HG03060 (cell line): Measurements from ENCODE around the gene CHST11.
"Not testable (repeated sequence)": the region's sequence is repeated elsewhere in the genome, so short reads cannot be mapped to it uniquely, and the experiment has no call there.

Source experiments
- ATAC-seq: cut with Tn5 transposase; IDR thresholded peaks from one replicate; pipeline ENCODE4 v1.9.1; 2021; ENCODE audit warnings: low read depth, moderate number of reproducible peaks; ENCODE audit not compliant: unreplicated experiment

The CHST11 gene

DNA sequence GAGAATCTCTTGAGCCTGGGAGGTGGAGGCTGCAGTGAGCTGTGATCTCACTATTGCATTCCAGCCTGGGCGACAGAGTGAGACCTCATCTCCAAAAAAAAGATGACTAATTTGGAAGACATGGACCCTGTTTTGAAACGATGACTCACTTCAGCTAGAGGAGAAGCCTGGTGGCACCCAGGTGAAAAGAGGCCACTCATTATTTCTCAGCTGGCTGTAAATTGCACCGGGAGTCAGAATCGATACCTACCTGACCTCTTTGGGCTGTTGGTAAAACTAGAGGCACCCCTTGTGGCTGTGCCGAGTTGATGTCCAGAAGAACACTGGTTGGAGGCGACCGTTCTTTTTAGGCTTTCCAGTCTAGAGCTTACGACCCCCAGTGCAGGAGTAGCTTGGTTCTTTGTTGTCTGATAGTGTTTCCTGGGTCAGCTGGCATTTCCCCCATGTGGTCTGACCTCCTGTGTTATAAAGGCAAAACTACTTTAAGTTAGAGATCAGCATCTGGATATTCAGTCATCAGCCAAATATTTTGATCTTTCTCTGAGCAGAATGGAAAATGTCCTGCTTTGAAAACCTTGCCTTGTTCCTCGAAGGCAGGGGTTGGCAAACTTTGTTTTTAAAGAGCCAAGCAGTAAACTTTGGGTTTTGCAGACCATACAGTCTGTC is 93.2 kb downstream of the CHST11 start:
- ATAC-seq = no peak

GRCh38 chr12:104551313-104551931 is 94.7 kb downstream of the CHST11 start:
- ATAC-seq = peak; percentile 61

DNA sequence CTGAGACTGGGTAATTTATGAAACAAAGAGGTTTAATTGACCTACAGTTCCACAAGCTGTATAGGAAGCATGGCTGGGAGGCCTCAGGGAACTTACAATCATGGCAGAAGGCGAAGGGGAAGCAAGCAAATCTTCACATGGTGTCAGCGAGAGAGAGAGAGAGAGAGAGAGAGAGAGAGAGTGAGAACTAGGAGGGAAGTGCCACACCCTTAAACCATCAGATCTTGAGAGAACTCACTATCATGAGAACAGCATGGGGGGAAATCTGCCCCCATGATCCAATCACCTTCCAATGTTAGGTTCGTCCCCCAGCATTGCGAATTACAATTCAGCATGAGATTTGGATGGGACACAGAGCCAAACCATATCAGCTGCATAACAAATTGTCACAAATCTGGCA is 96.7 kb downstream of the CHST11 start:
- no peak for ATAC-seq

DNA sequence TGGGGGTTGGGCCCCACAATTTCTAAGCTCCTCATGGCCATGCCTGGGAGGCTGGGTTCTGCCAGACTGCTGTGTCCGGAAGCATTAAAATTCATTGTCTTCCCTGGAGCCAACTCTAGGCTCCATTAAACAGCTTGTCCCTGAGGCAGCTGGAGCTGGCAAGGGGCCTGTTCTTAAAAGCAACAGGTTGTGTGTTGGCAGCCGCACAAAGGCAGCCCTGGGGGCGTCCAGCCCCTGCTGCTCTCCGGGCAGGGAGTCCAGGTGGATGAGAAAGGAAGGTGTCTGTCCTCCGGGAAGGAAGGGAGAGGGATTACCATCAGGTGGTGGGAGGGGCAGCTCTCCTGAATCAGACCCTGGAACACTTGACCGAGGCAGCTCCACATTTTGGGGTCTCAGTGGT is 98.9 kb downstream of the CHST11 start:
- no peak for ATAC-seq

DNA sequence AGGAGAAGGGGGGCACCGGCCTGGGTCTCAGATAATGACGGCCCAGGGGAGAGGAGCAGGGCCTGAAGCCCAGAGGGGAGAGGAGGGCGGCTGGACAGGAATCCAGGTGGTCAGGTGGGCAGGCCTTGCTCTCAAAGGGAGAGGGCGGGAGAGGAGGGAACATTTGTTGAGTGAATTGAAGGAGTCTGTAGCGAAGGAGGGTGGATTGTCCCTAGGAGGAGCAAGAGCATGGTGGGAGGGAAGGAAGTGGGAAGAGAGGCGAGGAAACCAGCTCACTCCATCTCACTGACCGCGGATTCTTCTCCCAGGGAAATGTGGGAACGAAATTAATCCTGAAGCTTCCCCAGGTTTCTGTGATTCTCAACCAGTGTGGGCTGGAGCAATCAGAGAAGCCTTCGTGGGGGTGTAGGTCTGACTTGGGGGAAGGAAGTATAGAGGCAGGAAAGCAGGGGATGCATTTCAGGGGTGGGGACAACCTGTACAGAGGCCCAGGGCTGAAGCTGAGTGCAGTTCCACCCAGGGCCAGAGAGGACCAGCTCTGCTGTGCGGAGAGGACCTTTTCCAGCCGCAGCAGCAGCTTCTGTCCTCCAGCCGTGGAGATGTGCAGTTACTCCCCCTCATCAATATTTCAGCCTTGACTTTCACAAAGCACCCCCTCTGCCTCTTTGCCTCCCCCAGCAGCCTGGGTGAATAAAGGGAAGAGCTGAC is 100.9 kb downstream of the CHST11 start:
- no peak for ATAC-seq

- ATAC-seq = no peak
Measured at GRCh38 chr12:104560881-104561280, 104.1 kb downstream of the CHST11 start.

DNA sequence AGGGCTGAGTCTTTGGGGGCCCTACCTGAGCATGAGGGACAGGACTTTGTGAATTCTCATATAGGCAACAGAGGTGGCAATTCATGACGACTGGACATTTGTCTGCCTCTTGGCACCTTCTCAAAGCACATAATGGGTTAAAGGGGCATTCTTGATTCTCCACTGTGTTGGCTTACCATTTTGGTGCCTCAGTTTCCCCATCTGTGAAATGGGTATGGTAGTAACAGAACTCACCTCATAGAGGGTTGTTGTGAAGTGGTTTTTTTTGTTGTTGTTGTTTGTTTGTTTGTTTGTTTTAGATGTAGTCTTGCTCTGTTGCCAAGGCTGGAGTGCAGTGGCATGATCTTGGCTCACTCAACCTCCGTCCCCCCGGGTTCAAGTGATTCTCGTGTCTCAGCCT is 106.0 kb downstream of the CHST11 start:
- no peak for ATAC-seq

- not testable (repeated sequence) for ATAC-seq
Measured at GRCh38 chr12:104564662-104565061, 107.9 kb downstream of the CHST11 start.

GRCh38 chr12:104565606-104566243 is 109.0 kb downstream of the CHST11 start:
- ATAC-seq = no peak

DNA sequence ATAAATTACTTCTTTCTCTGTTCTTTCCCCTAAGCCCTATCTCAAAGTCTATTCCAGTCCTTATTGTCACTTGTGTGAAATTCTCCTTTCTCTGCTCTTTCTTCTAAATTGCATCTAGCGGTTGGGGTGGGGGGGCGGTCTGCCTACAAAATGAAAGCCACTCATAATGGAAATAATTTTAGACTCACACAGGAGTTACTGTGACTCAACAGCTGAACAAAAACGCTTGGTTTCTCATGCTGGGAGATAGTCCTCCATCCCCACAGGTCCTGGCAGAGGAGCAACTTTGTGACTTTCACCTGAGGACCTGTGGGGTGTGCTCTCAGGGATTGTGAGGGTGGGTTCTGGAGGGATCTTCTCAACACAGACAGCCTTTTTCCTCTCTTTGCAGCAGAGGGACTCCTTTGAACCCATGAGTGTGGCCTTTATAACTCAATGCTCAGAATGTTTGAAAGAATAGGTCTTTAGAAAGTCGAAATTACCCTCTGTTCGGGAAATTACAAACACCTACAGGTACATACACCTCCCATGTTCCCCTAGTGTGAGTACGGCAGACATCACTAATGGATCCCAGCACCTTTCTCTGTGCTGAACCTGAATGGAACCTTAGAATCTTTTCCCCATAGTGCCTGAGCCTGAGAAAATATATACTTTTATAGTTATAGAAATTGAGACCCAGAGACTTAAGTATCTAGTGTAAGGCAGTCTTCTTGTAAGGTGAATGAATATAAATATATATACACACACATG is 109.7 kb downstream of the CHST11 start:
- no peak for ATAC-seq

DNA sequence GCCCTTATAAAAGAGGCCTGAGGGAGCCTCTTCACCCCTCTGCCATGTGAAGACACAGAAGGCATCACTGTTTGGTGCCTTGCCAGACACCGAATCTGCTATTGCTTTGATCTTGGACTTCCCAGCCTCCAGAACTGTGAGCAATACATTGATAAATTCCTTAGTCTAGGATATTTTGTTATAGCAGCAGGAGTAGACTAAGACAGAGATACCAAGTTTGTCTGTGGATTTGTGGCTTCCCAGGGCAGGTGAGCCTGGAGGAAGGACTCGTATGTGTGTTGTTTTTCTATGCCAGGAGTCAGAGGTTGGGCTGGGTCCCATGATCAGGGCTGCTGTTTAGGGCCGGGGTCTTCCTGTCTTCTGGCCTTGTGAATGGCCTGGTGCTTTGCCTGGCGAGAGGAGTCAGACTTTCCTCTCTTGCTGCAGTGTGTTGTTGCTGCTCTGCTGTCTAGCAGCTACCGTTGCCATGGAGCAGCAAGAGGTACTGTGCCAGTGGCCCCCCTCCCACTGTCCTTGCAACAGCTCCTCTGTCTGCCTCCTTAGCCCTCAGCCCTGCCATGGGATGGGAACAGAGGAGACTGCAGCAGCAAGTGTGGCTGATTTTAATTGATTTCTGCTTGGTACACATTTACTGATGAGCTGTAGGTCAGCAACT is 111.2 kb downstream of the CHST11 start:
- ATAC-seq = no peak

DNA sequence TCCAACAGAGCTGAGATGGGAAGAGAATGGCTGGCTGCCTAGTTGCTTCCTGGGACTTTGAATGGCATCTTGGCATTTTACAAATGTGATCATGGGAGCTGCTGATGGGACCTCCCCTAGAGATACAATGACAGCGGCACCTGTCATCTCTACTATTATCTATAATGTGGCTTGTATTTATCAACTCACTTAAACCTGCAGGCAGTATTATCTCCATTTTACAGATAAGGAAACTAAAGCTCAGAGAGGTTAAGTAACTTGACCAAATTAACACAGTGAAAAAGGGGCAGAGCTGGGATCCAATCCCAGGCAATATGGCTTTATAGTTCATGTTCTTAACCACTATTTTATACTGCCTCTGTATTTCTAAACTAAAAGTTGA is 111.7 kb downstream of the CHST11 start:
- no peak for ATAC-seq

DNA sequence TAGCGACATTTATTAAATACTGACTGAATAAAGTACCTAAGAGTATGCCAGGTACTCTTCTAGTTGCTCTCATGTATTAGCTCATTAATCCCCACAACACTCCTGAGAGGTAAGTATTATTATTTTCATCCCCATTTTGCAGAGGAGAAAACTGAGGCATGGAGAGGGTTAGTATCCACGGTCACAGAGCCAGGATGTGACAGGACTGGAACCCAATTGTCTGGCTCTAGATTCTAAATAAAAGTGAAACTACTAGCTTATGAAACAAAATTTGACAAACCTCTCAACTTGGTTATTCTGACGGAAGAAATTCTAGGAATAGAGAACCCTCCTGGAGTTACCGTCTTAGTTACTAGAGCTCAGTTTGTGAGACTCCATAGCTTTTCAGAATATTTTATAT is 112.2 kb downstream of the CHST11 start:
- ATAC-seq = no peak

- ATAC-seq = peak; percentile 71
Measured at GRCh38 chr12:104569346-104570173, 112.8 kb downstream of the CHST11 start.

DNA sequence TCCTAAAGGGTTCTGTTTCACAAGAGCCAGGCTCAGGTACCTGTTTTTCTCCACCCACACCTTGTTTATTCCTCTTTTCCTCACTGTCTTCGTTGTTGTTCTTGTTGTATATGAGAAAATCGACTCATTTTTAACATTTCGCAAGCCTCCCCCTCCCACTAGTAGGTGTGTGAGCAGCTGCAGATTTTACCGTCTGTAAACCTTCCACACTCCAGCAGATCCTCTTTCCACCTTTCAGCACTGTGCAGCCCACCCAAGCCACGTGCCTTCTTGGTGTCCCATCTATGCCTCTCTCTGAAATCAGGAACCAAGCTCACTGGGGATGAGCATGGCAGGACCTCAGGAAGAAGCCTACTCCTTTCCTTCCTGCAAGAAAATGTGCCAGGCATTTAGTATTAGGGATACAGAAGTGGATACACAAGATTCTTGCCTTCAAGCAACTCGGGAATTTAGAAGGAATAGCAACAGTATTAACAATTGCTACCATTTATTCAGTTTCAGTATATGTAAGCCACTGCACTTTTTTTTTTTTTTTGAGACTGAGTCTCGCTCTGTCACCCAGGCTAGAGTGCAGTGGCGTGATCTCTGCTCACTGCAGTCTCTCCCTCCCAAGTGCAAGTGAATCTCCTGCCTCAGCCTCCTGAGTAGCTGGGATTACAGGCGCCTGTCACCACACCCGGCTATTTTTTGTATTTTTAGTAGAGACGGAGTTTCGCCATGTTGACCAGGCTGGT is 113.6 kb downstream of the CHST11 start:
- no peak for ATAC-seq

GRCh38 chr12:104571328-104571727 is 114.6 kb downstream of the CHST11 start:
- ATAC-seq = no peak

- ATAC-seq = not testable (repeated sequence)
Measured at GRCh38 chr12:104574353-104574752, 117.6 kb downstream of the CHST11 start.

DNA sequence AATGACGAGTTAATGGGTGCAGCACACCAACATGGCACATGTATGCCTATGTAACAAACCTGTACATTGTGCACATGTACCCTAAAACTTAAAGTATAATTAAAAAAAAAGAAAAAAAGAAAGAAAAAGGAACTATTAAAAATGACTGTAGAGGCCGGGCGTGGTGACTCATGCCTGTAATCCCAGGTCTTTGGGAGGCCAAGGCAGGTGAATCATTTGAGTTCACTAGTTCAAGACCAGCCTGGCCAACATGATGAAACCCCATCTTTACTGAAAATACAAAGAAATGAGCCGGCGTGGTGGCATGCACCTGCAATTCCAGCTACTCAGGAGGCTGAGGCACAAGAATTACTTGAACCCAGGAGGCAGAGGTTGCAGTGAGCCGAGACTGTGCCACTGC is 118.0 kb downstream of the CHST11 start:
- ATAC-seq = not testable (repeated sequence)
